Erythroblast (primary cell): ENCODE measurements around the gene TMEM61.

ENCODE experiments used
- DNase-seq, 2 experiments: peaks; one replicate each; lab custom pipeline; 2025; lab: John Stamatoyannopoulos, UW
- GATA1 ChIP-seq: IDR thresholded peaks from 2 replicates; pipeline ENCODE4 v1.6.1; 2011; ENCODE audit warnings: low read depth, mild to moderate bottlenecking, control low read depth, low read length, moderate library complexity
- POLR2A ChIP-seq: IDR thresholded peaks from 2 replicates; pipeline ENCODE4 v1.6.1; 2011; ENCODE audit warnings: mild to moderate bottlenecking, low read length

The TMEM61 gene

DNA sequence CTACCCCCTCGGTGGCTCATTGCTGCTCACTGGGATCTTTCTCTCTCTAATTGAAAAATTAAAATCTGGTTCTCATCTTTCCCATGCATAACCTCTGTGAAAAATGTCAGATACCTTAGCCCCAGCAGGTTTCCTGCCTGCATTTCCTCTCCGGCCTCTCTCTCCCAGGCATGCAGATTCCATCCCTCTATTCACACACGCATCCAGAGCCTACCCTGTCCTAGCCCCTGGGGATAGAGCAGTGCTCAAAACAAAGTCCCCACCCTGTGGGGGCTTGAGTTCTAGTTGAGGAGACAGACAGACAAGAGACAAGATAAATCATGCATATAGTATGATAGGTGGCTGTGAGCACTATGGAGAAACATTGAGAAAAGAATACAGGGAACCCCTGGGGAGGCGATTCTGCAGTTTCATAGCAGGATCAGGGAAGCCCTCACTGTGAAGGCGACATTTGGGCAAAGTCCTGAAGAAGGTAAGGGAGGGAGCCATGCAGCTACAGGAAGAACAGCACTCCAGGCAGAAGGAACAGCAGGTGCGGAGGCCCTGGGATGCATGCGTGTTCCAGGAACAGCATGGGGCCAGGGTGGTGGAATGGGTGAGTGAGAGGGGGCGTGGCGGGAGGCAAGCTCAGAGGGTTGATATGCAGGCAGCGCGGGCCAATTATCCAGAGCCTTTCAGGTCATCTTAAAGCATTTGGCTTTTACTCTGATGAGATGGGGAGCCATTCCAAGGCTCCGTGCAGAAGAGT, 14.8 kb downstream of the TMEM61 start:
- TF ChIP-seq POLR2A (no peak), GATA1 (no peak)

DNA sequence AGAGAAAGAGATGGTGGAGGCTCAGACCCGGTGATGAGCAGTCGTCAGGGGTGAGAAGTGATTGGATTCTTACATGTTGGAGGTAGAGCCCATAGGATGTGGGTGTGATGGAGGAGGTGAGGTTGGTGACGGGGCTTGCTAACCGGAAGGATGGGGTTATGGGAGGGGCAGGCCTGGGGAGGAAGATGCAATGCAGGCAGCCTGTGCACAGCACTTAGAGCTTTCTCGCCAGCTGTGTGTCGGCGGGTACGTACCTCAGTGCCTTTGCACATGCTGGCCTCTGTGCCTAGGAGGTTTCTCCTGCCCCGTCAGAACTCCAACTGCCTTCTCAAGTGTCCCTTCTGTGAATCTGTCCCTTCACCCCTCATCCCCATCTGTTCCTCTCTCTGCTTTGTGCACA, 15.4 kb downstream of the TMEM61 start:
- no peak for DNase-seq
- TF ChIP-seq POLR2A = no peak
- no peak for TF ChIP-seq GATA1

More for the DNA sequence above, 14.8 kb downstream of the TMEM61 start:
- no peak for DNase-seq

DNA sequence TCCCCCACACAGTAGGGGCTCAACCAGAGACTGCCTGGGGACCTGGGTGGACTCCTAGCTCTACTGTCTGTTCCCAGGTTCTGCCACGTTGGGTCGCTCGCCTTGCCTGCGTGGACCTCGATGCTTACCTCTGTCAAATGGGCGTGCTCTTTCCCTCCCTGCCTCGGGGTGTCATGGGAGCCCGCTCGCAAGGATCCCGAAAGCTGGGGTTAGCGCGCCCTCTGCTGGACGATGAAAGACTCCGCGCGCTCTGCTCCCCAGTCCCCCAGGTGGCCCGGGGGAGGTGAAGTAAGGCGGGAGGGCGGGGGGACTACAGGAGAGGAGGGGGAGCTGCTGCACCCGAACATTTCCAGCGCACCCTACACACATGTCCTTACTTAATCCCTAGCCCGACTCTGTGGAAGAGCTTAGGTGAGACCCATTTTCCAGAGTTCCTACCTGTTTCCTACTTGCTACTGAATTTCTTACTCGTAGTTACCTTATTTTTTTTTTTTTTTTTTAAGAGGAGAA, 16.0 kb downstream of the TMEM61 start:
- TF ChIP-seq POLR2A (no peak), GATA1 (no peak)
- DNase-seq = peak; percentile 66 to 77

DNA sequence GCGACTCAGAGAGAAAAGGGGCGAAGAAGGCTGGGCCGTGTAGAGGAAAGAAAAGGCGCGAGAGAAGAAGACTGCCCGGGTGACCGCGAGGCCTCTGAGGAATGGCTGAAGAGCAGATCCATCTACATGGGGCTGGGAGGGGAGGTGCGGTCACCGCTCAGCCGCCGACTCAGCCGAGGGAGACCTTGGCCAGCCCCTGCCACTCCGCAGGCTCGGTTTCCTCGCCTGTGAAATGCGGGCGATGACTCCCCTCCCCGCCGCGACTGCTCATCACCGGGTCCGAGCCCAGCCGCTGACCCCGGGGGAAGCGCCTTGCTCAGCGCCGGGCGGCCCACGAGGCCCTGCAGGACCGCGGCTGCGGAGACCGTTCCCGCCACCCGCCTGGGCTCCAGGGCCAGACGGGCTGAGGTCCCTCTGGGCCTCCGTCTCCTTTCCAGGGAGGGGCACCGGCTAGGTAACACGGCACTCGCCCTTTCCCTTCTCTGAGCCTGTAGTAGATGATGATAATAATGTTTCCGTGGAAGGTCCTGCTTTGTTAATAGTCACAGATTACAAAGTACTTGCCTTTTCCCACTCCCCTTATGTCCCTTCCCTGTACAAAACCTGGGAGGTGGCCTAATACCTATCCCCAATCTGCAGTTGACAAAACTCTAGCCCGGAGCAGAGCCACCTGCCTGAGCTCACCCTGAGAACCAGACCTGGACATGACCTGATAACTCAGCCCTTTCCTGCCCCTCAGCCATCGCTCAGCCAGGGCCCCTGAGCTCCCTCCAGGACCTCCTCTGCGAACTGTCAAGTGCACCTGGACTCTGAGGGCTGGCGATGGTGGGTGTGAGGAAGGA, 16.7 kb downstream of the TMEM61 start:
- no peak for DNase-seq
- TF ChIP-seq POLR2A (no peak), GATA1 (no peak)

DNA sequence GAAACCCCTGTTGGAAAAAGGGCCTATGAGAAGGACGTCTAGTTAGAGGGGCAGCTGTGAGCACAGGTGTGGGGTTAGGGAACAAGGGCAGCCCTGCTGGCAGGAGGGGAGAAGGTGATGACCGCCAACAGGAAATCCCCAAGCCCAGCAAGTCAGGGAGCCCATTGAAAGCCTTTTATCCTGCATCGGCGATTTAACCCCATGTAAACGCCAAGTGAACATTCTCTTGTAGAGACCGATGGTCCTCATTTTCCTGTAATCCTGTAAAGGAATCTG, 17.2 kb downstream of the TMEM61 start:
- no peak for DNase-seq
- no peak for TF ChIP-seq POLR2A
- TF ChIP-seq GATA1 = no peak

DNA sequence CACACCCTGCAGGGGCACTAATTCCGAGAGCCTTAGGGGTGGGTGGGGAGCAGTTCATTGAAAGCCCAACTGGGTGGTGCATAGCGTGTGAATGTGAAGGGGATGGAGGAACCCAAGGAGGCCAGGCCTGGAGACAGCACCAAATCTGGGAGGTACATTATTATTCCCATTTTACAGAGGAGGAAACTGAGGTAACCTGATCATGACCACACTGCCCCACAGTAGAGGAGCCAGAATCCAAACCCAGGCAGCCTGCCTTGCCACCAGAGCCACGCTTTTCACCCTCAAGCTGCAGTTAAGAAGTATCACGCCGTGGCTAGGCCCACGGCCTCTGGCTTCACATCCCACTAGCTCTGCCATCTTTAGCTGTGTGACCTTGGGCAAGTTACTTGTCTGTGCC, 17.7 kb downstream of the TMEM61 start:
- DNase-seq = no peak
- TF ChIP-seq GATA1 (no peak), POLR2A (no peak)

DNA sequence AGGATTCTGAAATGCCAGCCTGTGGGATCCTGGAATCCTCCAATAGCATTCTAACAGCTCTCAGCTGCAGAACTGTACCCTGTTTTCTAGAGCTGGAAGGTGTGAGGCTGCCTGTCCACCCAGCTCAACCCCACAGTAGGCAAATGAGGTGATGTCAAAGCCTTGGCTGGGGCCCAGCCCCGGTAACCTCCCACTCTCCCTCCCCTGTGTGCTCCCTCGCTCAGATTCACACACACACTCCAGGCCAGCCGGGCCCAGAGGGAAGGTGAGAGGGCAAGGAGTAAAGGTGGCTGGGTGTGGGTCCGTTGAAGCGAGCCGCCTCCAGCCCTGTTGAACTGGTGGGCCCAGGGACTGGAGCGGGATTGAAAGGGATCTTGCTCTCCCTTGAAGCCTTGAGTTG, 18.2 kb downstream of the TMEM61 start, which contains the start of gene BSND:
TSS of gene BSND (plus strand) at position 257 of the 400 bp plus-strand sequence. CDS start 254 bp downstream, outside the sequence.
- TF ChIP-seq POLR2A (no peak), GATA1 (no peak)
- DNase-seq = no peak

DNA sequence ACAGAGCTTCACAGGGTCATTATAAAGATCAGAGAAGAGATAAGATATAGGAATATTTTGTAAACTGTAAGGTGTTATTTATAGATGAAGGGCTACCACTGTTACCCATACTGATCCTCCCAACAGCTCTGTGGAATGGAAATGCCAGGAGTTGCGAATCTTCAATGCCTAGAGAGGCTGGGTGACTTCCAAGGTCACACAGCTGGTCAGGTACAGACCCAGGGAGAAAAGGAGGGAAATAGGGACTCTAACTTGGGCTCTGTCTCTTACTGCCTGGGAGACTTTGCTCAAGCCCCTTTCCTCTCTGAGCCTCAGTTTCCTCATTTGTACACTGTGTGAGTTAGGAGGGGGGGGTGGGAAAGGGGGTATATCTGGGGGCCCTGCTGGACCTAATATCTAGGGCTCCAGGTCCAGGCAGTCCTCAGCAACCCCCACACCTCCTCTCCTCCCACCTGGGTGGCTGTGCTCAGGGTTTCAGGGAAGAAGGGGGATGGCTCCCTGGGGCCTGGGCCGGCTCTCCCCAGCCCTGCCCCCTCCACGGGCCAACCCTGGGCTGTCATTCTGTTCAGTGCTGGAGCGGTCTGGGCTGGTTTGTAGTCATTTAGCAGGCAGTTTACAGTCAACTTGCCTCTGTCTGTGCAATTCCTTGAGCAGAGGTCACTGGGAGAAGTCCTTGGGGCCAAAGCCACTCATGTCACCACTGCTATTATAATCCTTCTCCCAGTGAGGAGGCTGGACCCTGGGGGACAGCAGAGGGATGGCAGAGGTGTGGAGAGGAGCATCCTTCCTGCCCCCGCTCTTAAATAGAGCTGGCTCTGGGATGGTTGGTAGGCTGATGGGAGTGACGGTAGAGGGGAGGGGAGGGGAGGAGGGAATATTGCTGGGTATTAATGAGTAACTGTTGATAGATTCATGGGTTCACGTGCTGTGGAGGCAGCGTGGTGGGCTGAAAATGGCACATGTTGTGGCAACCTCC, 20.0 kb downstream of the TMEM61 start:
- no peak for TF ChIP-seq GATA1
- no peak for TF ChIP-seq POLR2A
- no peak for DNase-seq

DNA sequence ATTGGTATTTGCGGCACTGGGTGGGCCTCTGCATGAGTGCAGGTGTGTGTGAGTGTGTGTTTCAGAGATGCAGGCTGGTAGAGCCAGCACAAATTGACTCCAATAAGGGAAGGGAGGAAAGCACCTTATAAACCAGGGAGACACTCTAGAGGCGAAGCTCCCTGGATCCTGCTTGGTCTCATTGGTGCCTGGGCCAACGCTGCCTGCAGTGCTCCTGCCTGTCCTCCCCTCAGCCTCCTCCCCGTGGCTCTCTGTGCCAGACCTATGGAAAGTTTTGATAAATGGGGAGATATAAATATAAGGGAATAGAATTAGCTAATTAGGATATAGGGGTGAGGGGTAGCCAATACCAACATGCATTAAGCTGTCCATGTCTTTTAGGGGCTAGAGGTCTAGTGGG, 20.9 kb downstream of the TMEM61 start:
- no peak for TF ChIP-seq GATA1
- no peak for TF ChIP-seq POLR2A
- DNase-seq = no peak

DNA sequence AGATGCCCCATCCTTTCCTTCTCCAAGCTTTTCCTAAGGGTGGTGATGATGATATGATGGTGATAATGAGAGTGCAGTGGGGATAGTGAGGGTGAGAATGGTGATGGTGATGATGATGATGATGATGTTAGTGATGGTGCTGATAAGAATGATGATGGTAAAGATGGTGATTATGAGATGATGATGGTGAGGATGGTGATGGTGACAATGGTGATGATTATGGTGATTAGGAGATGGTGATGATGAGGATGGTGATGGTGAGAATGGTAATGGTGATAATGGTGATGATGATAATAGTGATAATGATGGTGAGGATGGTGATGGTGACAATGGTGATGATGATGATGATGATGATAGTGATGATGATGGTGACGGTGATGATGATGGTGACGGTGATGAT, 22.3 kb downstream of the TMEM61 start:
- DNase-seq = no peak
- TF ChIP-seq POLR2A = no peak
- no peak for TF ChIP-seq GATA1

DNA sequence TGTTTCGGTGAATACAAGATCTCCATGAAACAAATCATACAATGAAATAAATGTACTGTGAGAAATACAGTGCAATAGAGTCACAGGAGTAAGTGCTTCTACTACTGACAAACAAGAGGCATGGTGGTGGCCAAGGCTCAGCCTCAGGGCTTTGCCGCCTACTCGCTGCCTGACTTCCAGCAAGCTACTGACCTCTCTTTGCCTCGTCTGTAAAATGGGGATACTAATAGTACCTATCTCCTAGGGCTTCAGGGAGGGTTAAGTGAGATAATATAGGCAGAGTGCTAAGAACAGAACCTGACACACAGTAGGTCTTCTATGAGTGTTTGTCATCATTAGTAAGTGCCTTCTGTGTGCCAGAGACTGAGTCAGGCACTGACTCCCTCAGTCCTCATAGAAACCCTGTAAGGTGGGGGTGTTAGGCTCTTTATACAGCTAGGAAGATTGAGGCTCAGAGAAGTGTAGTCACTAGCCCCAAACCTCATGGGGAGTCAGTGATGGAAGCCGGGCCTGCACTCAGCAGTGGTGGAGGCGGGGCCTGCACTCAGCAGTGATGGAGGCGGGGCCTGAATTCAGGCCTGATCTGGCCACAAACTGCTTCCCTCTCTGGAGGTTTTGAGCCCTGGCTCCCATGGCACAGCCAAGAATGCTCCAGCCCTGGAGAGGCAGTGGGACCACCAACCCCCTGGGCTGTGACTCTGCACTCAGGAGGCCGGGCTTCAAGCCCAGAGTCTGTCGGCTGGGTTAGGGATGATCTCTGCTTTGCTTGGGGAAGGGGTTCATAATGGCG, 25.1 kb downstream of the TMEM61 start:
- peak; percentile 11 to 12 for DNase-seq
- TF ChIP-seq POLR2A (no peak), GATA1 (no peak)

DNA sequence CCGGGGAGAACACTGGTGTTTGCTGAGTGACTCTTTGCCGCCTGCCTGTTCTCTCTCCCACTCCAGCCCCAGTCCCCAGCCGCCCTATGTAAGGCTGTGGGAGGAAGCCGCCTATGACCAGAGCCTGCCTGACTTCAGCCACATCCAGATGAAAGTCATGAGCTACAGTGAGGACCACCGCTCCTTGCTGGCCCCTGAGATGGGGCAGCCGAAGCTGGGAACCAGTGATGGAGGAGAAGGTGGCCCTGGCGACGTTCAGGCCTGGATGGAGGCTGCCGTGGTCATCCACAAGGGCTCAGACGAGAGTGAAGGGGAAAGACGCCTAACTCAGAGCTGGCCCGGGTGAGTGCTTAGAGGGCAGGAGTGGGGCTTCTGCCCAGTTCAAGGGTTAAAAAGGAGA, 26.5 kb downstream of the TMEM61 start:
- TF ChIP-seq GATA1 (no peak), POLR2A (no peak)
- no peak for DNase-seq

DNA sequence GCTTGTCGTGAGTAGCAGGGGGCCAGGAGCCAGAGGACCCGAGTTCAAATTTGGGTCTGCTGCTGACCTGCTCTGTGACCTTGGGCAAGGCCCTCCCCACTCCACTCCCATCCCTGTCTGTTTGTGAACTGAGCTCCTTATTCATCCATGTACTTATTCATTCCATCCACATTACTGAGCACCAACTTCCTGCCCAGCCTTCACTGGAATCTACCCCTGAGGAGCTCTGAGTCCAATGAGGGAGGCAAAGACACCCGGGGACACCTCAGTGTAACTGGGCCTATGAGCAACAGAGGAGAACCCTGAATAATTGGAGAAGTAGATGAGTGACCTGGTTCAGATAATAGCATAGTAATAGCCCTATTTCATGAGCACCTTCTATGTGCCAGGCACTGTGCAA, 27.2 kb downstream of the TMEM61 start:
- no peak for DNase-seq
- TF ChIP-seq GATA1 (no peak), POLR2A (no peak)
